Stimulated activated CD4-positive, alpha-beta T cell treated with anti-CD3 and anti-CD28 coated beads, Interleukin-15, amount 100 ng/mL, for 24 hours (primary cell): Measurements from ENCODE around the gene TOP2A.
"Not testable (repeated sequence)": the region's sequence is repeated elsewhere in the genome, so short reads cannot be mapped to it uniquely, and the experiment has no call there.

ENCODE experiments used
- DNase-seq: peaks from one replicate; pipeline ENCODE4 v3.0.0-alpha.2; 2020

The TOP2A gene

GRCh38 chr17:40375786-40376185 lies 41.9 kb downstream of the TOP2A start:
- DNase-seq, result not testable (repeated sequence)

- DNase-seq, result no peak
These were observed 42.7 kb downstream of the TOP2A start for GRCh38 chr17:40374821-40375498.

- DNase-seq, result no peak
These were observed 43.7 kb downstream of the TOP2A start for GRCh38 chr17:40373999-40374398.

DNA sequence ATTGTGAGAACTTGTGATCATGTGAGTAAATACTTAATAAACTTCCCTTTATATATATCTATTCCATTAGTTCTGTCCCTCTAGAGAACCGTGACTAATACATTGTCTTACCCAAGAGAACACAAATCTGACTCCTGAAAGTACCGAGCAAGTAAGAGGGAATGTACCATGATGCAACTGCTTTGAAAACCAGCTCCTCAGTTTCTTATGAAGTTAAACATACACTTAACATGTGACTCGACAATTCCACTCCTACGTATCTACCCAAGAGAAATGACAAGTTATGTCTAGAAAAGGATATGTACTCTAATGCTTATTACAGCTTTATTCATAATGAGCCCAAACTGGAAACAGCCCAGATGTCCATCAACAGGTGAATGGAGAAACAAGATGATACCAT lies 44.4 kb downstream of the TOP2A start:
- no peak for DNase-seq

- DNase-seq, result not testable (repeated sequence)
These were observed 45.1 kb downstream of the TOP2A start for GRCh38 chr17:40372644-40373043.

DNA sequence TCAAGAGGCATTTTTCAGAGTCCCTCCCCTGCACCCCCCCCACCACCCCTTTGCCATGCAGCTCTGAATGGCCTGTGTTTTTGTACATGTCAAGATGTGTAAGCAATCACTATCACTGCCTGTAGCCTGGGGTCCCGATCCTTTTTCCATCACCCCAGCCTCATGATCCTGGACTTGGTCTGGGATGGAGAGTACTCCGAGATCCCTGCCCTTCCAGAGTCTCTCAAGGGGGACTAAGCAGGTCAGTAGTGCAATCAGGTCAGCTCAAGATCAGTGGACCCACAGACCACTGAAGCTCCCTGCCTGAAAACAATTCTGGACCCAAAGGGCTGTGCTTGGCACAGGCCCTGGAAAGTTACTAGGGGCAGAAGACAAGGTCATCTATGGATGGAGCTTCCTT lies 45.7 kb downstream of the TOP2A start:
- DNase-seq, result no peak

DNA sequence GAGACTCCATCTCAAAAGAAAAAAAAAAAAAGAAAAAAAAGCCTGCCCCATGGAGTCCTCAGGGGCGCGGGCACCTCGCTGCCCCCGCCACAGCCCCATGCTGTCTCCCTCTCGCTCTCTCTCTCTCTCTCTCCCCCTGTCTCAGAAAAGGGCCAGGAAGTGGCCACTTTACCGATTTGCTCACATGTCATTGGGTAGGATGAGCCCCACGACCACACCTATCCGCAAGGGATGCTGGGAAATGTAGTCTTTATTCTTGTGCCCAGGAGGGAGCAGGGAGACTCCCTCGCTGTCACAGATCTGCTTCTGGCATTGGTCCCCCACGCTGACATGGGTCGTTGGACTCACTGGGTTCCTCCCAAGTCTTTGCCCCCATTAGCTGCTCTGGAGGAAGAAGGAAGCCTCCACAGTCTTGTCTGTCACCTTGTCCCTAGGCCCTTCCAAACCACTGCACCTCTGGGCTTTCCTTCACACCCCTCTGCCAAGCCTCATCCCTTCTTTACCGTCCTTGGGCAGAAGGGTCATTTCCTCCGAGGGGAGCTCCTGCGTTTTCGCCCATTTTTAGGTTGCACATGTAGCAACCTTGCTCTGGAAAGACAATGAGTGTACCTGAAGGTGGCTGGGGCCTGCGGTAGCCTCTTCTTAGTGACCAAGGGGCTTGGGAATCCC lies 46.3 kb downstream of the TOP2A start:
- peak; percentile 37 for DNase-seq

GRCh38 chr17:40369923-40370322 lies 47.8 kb downstream of the TOP2A start:
- no peak for DNase-seq

- DNase-seq, result not testable (repeated sequence)
These were observed 50.0 kb downstream of the TOP2A start for GRCh38 chr17:40367728-40368127.

GRCh38 chr17:40366861-40367518 lies 50.7 kb downstream of the TOP2A start:
- DNase-seq, result no peak

DNA sequence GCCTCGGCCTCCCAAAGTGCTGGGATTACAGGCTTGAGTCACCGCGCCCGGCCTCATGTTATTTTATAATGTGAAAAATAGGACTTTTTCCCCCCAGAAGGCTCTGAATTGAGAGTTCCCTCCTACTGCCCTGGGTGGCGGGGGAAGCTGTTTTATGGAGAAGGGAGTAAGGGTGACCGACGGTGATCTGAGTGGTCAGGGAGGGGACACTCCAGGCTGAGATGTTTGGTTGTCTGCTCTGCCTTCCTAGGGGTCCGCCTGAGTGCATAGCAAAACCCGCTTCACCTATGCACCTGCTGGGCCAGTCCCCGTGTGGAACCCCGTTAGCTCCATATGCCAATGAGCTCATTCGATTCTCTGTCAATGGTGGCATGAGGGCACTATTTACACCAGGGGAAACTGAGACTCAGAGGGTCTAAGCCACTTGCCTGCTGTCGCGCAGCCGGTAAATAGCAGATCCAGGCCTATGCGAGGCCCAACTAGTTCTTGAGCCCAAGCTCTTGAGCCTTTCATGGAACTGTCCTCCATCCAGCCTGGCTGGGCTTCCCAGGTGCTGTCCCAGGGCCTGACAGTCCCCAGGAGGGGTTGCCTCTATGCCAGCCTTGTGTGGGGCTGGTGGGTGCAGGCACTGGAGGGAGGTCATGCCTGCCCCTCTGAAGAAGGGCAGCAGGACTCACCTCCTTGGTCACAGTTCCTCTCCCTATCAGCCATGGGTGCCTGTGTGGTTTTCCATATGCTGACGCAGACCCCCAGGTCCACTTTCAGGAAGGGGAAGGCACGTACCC lies 51.4 kb downstream of the TOP2A start:
- DNase-seq, result no peak

DNA sequence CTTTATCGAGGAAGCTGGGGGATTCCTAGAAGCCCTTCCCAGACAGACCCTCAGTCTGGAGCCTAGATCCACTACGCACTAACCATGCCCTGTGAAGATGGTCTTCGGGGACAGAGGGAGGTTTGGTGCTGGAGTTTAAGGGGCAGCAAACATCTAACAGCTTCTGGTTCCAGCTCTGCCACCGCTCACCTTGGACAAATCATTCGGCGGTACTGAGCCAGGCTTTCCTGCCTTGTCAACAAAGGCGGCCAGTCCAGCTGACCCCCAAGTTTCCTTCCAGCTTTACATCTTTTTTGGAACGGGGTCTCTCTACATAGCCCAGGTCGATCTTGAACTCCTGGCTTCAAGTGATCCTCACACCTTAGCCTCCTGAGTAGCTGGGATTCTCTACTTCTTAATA lies 52.8 kb downstream of the TOP2A start:
- no peak for DNase-seq

GRCh38 chr17:40364121-40364861 lies 53.4 kb downstream of the TOP2A start, which contains the start of gene GJD3:
Gene GJD3 (minus strand): TSS chr17:40364737. CDS start chr17:40363815, 922 bp downstream.
- no peak for DNase-seq

GRCh38 chr17:40363111-40363827 lies 54.4 kb downstream of the TOP2A start:
- peak; percentile 54 for DNase-seq

- peak; percentile 94 for DNase-seq
These were observed 55.0 kb downstream of the TOP2A start for GRCh38 chr17:40362696-40363110.

DNA sequence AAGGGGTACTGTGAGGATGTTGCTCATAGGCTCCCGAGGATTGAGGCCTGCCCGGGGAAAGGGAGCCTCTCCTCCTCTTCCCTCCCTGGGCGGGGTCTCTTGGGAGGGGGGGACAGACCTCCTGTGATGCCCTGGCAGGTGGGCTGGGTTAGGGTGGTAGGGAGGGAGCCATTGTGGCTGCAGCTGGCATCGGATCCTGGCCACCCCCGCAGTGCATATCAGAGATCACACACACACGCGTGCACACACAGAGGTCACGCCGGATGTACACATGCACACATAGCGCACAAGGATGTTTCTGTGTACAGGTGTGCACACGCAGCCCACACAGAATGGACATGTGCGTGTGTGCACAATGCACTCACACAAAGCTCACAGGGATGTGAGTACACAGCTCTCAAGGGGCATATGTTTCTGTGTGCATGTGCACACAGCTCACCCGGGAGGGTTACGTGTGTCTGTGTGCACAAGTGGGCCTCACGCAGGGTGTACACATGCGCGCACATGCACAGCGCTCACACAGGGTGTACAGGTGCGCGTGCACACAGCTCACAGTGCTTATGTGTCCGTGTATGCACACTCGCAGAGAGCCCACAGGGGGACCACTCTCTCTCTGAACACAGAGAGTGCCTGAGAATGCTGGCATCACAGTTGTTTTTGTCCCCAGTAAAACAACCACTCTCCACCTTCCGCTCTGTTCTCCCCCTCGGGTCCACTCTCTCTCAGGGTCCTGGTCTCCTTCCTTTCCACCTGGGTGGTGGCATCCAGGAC lies 55.6 kb downstream of the TOP2A start:
- no peak for DNase-seq

DNA sequence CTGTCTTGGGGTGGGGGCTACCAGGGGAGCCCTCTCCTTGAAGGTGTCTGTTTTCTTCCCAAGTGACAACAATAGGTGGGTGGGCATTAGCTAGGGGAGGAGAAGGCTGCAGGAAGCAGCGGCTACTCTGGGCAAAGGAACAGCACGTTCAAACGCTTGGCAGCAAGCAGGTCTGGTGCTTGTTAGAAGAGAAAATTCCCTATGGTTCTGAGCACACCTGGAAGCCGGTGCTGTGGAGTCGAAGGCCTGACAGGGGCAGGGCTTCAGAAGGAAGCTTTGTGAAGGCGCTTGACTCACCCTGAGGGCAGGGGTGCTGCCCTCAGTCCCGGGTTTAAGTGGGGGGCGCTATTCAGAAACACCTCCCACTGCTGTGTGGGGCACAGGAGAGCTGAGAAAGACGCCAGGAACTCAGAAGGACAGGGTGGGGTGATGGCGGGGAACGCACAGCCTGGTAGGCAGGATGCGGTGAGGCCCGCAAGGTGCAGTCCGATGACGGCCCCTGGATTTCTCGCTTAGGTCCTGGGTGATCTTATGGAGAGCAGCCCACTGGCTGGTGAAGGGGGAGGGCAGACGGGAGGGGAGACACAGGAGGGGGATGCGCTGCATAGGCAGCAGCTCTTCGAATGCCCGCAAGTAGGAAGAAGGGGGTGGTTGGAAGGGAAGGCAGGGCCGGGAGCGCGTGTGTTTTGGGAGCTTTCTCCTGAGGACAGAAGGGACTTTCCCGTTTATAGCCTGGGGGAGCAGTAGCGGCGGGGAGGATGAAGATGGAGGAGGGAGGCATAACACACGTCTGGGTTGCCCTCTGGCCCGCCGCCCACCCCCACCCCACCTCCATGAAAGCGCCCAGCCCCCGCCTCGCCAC lies 56.4 kb downstream of the TOP2A start:
- no peak for DNase-seq

DNA sequence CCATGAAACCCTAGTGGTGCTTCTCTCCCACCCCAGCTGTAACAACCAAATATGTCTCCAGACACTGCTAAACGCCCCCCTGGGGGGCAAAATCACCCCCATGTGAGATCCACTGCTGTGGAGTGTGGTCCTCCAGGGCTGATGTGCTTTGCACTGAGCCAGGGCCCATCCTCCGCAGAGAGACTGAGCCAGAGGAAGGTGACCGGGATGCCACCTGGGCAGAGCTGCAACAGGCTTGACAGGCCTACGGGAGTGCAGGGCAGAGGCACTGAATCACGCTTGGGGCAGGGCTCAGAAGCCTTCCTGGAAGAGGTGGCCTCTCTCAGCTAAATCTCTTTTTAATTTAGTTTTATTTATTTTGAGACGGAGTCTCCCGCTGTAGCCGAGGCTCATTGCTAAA lies 57.6 kb downstream of the TOP2A start:
- DNase-seq, result no peak

- peak; percentile 92 for DNase-seq
These were observed 59.2 kb downstream of the TOP2A start for GRCh38 chr17:40358323-40359038.
